Neural crest cell (in vitro differentiated cells): ENCODE measurements around the gene USP19. TPM values are rescaled to one million over a fixed set of nuclear protein-coding genes. Genes with fewer than 3 reads are reported as not detected.

Experiments
- DNase-seq: peaks from one replicate; pipeline ENCODE4 v3.0.0; 2021; ENCODE audit warnings: low read depth, mixed read lengths, low spot score
- H3K27ac Mint-ChIP-seq: one replicate; pipeline ENCODE4 v1.8.0; 2021; ENCODE audit warnings: mild to moderate bottlenecking, mixed read lengths; ENCODE audit not compliant: unreplicated experiment
- H3K27me3 Mint-ChIP-seq: 2 replicates; pipeline ENCODE4 v1.8.0; 2021; ENCODE audit warnings: low read depth, mild to moderate bottlenecking, mixed read lengths
- H3K36me3 Mint-ChIP-seq: 2 replicates; pipeline ENCODE4 v1.8.0; 2021; ENCODE audit warnings: low read depth, mild to moderate bottlenecking, mixed read lengths
- H3K4me1 Mint-ChIP-seq: 2 replicates; pipeline ENCODE4 v1.8.0; 2021; ENCODE audit warnings: mixed read lengths
- H3K4me3 Mint-ChIP-seq: one replicate; pipeline ENCODE4 v1.8.0; 2021; ENCODE audit warnings: mild to moderate bottlenecking, mixed read lengths
- H3K9me3 Mint-ChIP-seq: 2 replicates; pipeline ENCODE4 v1.8.0; 2021; ENCODE audit warnings: mixed read lengths
- CTCF ChIP-seq: fragments of 200-600 bp; sonication (generic); conservative IDR thresholded peaks from 2 replicates; pipeline ENCODE4 v1.5.0; 2021; ENCODE audit warnings: antibody characterized with exemption, mild to moderate bottlenecking
- total RNA-seq: library from RNA; stranded (reverse); gene quantifications from 2 replicates; pipeline ENCODE4 v1.2.1, GENCODE V29; 2021

Gene USP19
- total RNA-seq, 1 donor from 2014 or later, result 72.6 TPM

DNA sequence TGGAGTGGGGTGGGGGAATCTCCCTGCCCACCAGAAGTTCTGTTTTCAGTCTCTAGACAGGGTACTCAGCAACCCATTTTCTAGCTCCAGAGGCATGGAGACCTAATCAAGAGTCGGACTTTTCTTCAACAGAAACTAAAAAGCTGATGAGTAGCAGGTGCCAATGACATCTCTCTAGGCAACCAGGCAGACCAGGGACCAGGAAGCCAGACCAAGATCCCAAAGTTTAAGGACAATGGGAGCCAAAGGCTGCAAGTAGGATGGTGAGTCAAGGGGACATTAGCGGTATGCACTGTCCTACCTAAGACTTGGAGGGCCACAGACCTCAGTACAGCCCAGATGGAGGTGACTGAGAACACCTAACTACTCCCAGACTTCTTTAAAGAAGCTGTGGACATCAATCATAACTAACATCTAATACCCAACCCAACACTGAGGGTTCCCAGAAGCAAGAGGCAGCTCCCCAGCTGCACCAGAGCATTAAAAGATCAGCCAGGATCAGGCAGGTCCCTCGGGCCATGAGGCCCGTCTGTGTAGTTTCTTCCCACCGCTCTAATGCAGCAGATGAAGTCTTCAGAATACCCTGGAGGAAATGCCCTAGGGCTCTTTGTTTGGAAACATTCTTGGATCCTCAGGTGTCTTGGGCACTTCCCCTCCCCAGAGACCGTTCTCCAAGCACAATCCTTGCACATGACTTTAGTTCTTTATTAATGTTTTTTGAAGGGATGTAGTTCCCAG, 44.5 kb upstream of the USP19 start:
- TF ChIP-seq CTCF, result no peak
- Mint-ChIP-seq H3K27me3 (peaks cover 2% of the 10 kb centered on the region), H3K4me1 (peaks cover 26% of the 10 kb centered on the region), H3K9me3 (no peaks in the 10 kb centered on the region), H3K4me3 (peak overlapping the region; percentile 93), H3K36me3 (peaks cover 9% of the 10 kb centered on the region), H3K27ac (peak overlapping the region; percentile 91)
- no peak for DNase-seq

GRCh38 chr3:49163609-49164008, 43.0 kb upstream of the USP19 start:
- Mint-ChIP-seq H3K36me3 (peaks cover 9% of the 10 kb centered on the region), H3K4me3 (peak overlapping the region; percentile 93)

GRCh38 chr3:49162751-49163419, 42.3 kb upstream of the USP19 start:
- no peak for TF ChIP-seq CTCF
- DNase-seq, result no peak
- Mint-ChIP-seq H3K27me3 (no peaks in the 10 kb centered on the region), H3K36me3 (peaks cover 9% of the 10 kb centered on the region), H3K4me3 (peak overlapping the region; percentile 15), H3K9me3 (no peaks in the 10 kb centered on the region), H3K27ac (no peak overlapping the region), H3K4me1 (peaks cover 29% of the 10 kb centered on the region)

More at GRCh38 chr3:49163609-49164008, 43.0 kb upstream of the USP19 start:
- peaks cover 25% of the 10 kb centered on the region for H3K4me1 Mint-ChIP-seq
- no peak for TF ChIP-seq CTCF
- H3K27ac Mint-ChIP-seq, result no peak overlapping the region
- no peak for DNase-seq
- H3K9me3 Mint-ChIP-seq, result no peaks in the 10 kb centered on the region
- no peaks in the 10 kb centered on the region for H3K27me3 Mint-ChIP-seq

- Mint-ChIP-seq H3K4me3 (peak overlapping the region; percentile 41), H3K27me3 (no peaks in the 10 kb centered on the region), H3K27ac (no peak overlapping the region), H3K36me3 (peaks cover 9% of the 10 kb centered on the region), H3K4me1 (peaks cover 29% of the 10 kb centered on the region), H3K9me3 (no peaks in the 10 kb centered on the region)
- TF ChIP-seq CTCF, result no peak
- DNase-seq, result no peak
Measured at GRCh38 chr3:49161808-49162530, 41.3 kb upstream of the USP19 start.

GRCh38 chr3:49161197-49161596, 40.6 kb upstream of the USP19 start:
- Mint-ChIP-seq H3K4me1 (peaks cover 23% of the 10 kb centered on the region), H3K27me3 (no peaks in the 10 kb centered on the region), H3K9me3 (no peaks in the 10 kb centered on the region), H3K27ac (peak overlapping the region; percentile 78), H3K36me3 (peaks cover 9% of the 10 kb centered on the region), H3K4me3 (no peak overlapping the region)
- no peak for DNase-seq
- TF ChIP-seq CTCF, result no peak
